ENCODE data around the gene PRR20G.
"Not testable (repeated sequence)": the region's sequence is repeated elsewhere in the genome, so short reads cannot be mapped to it uniquely, and the experiment has no call there.

PRR20G gene

DNA sequence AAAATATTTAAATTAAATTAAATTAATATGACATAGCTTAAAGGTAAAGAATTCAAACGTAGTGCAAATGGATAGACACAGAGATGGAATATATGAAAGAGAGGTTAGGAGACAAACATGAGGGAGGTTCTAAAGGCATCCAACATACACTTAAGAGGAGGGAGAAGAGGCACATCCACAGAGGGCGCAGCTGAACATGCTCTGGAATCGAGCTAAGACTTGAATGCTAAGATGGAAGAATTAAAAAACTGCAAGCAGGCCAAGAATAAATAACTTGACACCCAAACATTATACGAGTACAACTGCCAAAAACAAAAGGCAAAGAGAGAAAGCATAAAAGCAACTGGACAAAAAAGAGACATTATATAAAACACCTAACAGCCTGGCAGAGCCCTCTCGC, 9.1 kb upstream of the PRR20G start:
- no peak for DNase-seq (ENCODE audit: low spot score)

DNA sequence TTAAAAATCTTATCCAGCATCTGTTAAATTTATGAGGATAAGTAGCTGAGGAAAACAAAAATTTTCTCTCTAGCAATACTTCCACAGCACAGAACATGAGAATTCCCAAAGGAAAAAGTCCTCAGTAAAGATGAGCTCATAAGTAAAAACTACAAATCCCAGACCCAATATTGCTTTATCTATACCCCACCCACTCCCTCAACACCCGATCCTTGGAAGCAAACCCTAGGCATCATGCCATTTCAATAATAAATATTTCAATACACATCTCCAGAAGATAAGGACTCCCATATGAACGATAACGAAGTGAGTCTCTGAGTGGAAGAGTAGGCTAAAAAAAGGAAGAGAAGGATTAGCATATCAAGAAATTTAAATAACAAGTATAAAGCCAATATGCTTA, 8.3 kb upstream of the PRR20G start:
- no peak for DNase-seq (ENCODE audit: low spot score)

DNA sequence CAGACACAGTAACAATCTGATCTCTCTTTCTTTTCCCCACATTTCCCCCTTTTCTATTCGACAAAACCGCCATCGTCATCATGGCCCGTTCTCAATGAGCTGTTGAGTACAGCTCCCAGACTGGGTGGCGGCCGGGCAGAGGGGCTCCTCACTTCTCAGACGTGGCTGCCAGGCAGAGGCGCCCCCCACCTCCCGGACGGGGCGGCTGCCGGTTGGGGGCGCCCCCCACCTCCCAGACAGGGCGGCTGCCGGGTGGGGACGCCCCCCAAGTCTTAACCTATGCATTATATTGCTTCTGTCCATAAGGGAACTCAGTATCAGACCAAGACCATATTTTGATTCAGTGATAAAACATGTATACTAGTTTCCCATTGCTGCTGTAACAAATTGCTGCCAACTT, 5.8 kb upstream of the PRR20G start:
- DNase-seq (ENCODE audit: low spot score), result not testable (repeated sequence)

DNA sequence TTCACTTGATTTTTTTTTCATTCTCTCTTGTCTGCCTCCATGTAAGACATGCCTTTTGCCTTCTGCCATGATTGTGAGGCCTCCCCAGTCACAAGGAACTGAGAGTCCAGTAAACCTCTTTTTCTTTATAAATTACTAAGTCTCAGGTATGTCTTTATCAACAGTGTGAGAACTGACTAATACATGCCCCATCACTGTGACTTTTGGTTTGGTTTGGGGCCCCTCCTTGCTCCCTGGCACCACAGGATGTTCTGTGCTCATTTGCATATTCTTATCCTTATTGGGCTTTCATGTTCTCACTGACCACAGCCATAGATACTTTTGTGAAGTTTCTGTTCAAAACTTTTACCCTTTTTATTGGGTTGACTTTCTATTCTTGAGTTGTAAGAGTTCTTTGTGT, 3.8 kb upstream of the PRR20G start:
- no peak for DNase-seq (ENCODE audit: low spot score)

DNA sequence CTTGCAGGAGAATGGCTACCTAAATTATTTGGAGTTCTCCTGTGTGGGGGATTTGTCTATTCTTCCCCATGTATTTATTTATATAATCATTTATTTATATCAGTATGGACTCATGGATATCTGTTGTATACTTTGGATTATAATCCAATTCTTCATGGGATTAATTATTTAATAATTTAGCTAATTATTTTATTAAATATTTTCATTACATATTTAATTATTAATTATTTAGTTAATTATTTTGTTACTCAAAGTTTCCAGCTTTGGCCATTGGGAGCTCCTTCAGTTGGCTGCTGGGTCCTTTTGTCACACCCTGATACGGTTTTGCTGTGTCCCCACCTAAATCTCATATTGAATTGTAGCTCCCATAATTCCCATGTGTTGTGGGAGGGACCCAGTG, 3.3 kb upstream of the PRR20G start:
- no peak for DNase-seq (ENCODE audit: low spot score)

DNA sequence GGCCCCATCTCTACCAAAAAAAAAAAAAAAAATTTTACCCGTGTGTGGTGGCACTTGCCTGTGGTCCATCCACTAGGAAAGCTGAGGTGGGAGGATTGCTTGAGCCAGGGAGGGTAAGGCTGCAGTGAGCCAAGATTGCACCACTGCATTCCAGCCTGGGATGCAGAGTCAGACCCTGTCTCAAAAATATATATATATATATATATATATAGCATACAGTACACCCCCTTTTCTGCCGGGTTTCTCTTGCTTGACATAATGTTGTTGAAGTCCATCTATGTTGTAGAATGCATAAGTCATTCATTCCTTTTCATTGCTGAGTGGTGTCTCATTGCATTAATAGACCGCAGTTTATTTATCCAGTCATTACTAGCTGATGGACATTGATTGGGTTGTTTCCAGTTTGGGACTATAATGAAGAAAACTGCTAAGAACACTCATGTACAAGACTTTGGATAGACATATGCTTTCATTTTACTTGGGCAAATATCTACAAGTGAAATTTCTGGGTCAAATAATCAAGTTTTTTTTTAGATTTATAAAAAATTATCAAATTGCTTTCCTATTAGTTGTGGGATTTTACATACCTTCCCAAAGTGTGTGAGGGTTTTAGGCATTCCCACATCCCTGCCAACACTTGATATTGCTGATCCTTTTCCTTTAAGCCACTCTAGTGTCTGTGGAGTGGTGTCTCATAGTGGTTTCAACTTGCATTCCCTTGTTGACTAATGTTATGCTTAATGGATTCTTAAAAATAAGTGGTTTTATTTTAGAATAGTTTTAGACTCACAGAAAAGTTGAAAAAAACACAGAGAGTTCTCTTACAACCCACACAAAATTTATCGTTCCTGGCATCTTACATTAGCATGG, 2.1 kb upstream of the PRR20G start:
- DNase-seq (ENCODE audit: low spot score), result no peak

DNA sequence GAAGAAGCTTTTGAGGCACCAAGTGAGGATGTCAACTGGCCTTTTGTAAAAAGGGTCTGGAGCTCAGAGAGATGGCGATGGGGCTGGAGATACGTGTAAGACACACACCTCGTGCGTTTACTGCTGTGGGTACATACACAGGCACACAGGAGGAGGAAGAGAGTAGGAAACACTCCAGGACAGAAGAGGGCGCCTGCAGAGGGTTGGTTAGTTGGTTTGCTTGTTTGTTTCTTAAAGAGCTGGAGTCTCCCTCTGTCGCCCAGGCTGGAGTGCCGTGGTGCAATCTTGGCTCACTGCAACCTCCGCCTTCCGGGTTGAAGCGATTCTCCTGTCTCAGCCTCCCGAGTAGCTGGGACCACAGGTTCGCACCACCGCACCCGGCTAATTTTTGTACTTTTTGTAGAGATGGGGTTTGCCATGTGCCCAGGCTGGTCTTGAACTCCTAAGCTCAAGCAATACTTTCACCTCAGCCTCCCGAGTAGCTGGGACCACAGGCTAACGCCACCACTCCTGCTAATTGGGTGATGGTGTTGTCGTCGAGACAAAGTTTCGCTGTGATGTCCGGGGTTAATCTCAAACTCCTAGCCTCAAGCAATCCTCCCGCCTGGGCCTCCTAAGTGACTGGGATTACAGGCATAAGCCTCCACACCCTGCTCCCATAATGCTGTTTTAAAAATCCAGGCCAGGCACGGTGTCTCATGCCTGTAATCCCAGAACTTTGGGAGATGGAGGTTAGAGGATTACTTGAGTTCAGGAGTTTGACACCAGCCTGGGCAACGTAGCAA, 1.3 kb upstream of the PRR20G start:
- DNase-seq (ENCODE audit: low spot score), result no peak

DNA sequence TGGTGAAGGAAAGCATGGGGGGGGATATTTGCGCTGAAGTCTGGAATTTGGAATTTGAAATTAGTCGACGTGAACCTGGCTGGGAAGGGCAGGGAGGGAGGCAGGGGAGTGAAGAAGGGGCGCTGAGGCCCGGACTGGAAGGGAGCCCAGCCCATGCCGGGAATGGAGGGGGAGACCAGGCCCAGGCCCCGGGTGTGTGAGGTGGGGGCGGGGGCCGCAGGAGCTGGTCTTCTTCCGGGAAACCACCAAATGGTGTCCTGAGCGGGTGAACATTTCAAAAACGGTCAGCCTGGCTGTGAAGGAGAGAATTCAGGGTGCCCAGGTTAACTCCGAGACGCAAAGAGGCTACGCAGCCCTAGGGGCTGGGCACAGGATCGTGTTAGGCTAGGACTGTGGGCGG, 497 bp upstream of the PRR20G start:
- no peak for DNase-seq (ENCODE audit: low spot score)

DNA sequence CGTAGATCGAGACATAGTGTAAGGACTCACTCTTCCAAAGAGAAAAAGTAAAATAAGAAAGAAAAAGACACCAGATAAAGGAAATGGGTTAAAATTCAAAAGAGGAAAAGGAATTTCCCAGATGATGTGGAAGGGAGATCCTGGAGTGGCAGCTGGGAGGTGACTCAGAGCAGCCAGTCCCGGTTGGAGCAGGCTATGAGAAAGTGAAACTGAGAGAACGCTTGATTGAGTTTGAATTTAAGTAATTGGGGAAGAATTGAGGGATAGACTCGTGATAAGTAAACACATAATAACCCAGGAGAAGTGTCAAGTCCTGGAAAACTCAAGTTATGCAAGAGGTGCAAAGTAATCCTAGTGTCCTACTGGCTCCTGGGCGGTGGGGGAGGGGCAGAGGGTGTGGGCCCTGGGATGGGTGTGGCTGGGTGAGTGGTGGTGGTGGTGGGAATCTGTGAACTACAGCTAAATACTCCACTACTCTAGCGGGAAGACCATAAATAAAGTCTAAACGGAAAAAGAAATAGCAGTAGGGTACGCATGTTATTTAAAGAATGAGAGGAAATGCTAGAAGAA, 1.2 kb downstream of the PRR20G start:
- DNase-seq (ENCODE audit: low spot score), result no peak

DNA sequence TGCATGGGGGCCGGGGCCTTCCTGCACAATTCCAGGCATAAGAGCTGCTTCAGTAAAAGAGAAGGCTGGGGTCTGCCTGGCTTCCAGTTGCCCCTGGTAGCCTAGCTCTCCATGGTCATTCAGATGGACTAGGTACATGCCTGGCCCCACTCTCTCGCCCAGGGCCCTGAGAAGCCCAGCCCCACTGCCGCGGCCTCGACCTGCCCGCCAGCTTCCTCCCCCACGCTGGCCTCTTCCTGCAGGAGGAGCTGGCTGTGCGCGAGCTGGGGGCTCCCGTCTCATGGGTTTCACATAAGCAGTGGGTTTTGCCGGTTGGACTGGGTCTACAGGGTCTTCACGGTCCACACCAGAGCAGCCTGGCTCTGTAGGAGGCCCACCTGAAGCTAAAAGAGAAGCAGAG, 3.6 kb downstream of the PRR20G start:
- no peak for DNase-seq (ENCODE audit: low spot score)

DNA sequence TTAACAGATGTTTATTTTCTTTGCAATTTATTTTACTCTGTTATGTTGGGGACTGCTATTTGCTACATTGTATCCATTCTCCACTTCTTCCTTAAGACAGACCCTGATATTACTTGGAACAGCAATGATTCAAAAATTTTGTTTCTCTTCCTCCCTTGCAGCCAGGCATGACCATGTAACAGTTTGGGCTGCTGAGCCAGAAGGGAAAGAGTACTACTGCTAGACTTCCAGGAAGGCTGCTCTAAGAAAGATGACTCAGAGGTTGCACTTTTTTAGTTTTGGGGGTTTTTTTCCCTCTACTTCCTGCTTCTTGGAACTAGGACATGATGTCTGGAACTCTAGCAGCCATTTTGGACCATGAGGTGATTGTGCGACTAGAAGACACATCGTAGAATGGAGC, 10.3 kb downstream of the PRR20G start:
- DNase-seq (ENCODE audit: low spot score), result no peak

DNA sequence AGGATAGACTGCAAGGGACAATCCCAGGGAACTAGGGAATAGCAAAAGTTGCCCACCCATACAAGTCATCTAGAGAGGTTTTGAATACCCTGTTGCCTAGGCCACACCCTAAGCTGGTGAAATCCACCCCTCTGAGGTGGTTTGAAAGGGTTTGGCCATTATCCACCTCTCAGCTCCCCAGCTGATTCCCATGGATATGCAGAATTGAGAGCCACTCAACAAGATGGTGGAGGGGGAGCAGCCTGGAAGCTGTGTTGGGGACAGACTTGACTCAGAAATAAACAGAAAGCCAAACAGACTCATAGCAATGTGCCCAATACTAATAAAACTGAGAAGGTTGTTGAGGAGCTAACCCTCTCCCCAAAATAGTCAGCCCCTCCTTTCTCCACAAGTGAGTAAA, 10.9 kb downstream of the PRR20G start:
- DNase-seq (ENCODE audit: low spot score), result no peak

DNA sequence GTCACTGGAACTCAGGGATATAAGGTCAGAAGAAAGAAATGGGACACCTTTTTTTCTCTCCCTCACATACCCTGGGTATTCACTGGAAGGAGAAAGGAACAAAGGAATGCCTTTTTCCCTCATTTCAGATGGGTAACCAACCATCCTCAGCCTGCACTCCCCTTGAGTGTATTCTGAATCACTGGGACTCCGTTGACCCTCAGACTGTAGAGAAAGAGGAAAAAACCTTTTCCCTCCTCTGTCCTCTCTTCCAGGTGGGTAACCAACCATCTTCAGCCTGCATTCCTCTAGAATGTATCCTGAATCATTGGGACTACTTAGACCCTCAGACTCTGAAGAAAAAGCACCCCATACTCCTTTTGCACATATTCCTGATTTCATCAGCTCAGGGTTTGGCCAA, 11.4 kb downstream of the PRR20G start:
- DNase-seq (ENCODE audit: low spot score), result no peak

DNA sequence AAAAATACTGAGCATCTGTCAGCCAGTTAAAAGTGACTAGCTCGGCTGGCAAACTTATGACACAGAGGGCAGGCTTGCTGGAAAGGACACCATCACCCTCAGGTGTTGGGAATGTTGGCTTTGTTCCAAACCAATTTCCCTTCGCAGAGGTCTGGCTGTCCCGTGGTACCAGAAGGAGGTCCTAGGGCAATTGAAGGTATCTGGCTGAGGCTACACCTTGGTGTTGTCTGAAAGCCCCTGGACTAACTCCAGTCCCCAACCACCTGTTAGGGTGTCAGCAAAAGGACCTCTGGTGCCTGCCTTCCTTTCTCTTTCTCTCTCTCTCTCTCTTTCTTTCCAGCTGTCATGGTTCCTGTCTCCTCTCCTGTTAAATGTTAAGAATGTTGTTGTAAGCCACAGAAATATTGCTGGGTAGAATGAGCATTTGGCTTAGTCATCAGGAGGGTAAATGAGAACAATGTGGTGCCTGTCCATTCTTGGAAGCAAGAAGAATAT, 12.5 kb downstream of the PRR20G start:
- DNase-seq (ENCODE audit: low spot score), result peak; percentile 19

DNA sequence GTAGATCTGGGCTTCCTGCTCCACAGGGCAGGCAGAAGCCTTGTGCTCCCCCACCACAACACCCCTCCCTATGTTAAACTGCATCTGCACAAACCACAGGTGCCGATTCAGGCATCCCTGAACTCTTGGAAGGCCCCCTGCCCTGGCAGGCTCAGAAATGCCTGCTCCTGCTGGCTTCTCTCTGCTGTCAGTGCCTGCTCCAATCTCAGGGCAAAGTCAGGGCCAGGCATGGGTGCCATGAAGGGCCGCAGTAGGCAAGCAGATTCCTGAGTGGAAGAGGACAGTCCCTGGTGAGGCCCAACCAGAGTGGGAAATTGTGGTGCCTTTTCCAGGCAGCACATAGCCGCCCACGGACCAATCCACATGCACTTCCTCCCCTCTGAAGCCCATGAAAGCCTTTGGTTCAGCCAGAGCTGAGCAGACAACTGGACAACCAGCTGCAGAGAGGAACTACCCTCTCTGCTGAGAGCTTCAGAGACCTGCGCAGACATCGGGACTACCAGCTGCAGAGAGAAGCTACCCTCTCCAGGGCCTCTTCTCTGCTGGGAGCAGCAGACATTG, 13.6 kb downstream of the PRR20G start:
- DNase-seq (ENCODE audit: low spot score), result no peak

DNA sequence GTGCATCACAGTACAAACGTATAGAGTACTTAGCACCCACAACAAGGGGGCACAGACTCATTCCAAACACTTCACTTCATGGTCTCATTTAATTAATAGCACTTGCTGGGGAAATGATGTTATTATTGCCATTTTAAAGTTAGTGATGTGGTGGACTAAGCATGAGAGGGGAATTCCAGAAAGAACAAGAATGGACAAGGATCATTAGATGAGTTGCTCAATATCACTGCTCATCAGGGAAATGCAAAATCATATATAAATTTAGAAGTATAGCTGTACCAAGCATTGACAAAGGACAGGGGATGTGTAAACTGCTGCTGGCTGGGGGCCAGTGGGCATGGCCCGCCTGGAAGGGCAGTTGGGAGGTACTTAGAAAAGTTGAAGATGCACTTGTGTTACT, 14.6 kb downstream of the PRR20G start:
- DNase-seq (ENCODE audit: low spot score), result no peak

DNA sequence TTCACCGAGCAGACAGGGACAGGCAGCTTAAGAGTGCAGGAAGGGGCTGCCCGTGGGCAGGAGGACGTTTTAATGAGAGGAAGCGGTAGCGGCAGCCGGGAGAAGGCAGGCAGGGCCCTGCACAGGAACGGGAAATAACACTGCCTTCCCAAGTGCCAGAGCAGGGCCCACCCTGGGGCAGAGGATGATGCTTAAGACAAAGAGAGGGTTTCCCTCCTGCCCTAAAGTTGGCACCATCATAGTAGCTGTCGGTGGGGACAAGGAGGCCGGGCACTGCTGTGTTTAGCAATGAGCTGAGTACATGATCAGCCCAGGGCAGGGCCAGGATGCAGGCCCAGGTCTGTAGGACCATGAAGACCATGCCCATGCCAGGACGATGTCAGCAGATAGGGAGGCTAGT, 21.7 kb downstream of the PRR20G start:
- DNase-seq (ENCODE audit: low spot score), result no peak

DNA sequence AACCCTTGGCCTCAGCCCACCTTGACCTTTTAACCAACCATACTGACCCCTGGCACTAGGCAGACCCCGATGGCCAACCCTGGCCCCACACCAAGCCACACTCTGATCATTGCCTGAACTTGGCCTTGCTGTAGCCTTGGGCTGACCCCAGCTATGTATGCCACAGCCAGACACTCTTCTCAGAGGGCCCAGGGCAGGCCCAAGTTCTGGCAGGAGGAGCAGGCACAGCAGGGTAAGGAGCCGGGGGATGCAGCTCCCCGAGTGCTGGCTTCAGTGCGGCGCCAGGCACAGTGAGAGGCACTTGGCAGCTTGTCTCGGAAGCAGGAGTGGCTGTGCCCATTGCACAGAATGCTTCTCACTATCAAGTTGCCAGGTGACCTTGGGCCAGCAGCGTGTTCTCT, 22.3 kb downstream of the PRR20G start:
- no peak for DNase-seq (ENCODE audit: low spot score)

DNA sequence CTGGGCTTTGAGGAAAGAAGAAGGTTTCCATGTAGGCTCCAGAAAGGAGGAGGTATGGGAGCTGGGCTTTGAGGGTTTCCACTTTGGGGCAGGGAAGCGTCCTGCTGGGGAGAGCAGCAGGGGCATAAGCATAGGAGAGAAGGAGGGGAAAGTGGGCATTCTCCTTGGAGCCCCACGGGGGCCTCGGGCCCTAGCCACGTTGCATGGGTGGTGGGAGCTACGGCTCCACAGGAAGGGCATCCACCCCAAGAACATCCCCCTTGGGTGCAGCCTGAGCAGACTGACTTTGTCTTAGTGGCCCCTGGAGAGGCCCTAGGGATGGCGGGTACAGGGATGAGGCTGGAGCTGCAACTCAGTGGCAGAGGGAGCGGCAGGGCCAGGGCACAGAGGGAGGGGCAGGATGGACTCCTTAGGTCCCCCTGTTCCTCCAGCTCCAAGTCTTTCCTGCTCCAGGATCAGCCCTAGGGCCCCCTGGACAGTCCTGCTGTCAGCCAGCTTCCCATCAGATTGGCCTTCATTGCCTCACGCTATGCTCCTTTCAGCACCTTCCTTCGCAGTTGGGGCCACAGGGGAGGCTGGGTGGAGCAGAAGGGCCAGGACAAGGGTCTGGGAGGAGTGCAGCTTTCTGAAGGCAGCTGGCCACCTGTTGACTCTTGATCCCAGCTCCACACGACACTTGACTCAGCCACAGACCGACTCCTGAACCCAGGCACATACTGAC, 22.9 kb downstream of the PRR20G start:
- DNase-seq (ENCODE audit: low spot score), result no peak

DNA sequence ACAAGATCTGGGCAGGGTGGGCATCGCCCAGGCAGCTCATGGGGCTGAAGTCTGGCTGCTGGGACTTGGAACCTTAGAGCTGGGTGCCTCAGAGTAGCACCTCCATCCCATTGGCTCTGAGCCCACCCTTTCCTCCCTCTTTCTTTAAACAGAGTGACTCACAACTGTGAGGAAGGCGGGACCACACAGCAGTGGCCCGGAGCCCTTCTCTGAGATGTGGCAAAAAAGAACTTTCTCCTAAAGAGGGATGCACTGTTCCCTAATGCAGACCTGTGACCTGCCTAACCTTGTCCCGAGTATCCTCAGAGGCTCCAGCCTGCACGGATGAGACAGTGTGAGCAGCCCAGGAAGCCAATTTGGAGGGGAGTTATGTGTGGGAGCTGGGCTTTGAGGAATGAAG, 23.6 kb downstream of the PRR20G start:
- no peak for DNase-seq (ENCODE audit: low spot score)

DNA sequence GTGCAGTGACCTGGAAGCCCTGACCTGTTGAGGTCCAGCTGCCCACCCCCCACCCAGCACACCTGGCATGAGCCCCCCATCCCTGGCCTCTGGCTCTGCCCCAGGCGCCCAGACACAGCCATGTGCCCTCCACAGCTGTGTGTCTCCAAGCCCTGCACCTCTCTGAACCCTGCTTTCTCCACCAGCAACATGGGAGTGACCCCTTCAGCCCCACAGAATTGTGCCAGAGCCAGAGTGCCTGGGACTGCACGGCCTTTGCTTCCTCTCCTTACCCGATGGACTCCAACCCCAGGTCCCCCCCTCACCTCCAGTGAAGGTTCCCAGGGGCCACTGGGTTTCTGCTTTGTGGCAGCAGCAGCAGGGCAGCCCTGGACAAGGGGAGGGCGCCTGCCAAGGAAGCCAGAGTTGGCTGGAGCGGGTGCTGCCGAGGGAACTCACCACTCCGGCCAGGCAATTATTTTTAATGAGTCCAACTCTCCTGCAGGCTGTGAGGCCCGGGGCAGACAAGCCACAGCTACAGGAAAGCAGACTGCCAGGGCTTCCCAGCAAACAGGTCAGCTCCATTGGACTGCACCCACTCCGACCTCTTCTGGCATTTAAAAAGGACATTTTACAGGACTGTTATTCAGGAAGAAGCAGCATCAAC, 24.1 kb downstream of the PRR20G start:
- DNase-seq (ENCODE audit: low spot score), result no peak

DNA sequence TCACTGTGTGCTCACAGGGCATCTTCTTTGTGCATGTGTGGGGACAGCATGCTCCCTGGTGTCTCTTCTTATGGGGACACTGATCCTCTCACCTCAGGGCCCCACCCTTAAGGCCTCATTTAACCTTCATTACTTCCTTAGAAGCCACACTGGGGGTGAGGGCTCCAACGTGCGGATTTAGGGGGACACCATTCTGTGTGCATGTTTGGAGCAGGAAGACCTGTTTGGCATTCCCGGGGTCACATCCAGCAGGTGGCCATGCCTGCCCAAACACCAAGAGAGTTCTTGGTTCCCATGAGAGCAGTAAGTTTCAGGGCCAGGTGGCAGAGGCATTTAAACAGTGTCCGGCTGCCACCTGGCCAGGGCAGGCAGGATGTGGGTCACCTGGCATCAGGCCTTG, 24.8 kb downstream of the PRR20G start:
- DNase-seq (ENCODE audit: low spot score), result no peak

Measured in COLO829 (cell line).